GM18861 (cell line): Measurements from ENCODE around the gene TTLL4.

Experiments
- ATAC-seq: cut with Tn5 transposase; IDR thresholded peaks from one replicate; pipeline ENCODE4 v1.9.1; 2021; ENCODE audit not compliant: unreplicated experiment

TTLL4 gene

GRCh38 chr2:218781691-218782527, 71.3 kb downstream of the TTLL4 start, which contains the start of gene CYP27A1:
Gene CYP27A1 (plus strand): TSS chr2:218782147. CDS start chr2:218782183, 36 bp downstream.
- no peak for ATAC-seq

- ATAC-seq: no peak
Observed at GRCh38 chr2:218782528-218782844, 71.9 kb downstream of the TTLL4 start.

GRCh38 chr2:218783688-218784087, 73.1 kb downstream of the TTLL4 start:
- ATAC-seq: no peak

GRCh38 chr2:218785103-218785502, 74.5 kb downstream of the TTLL4 start:
- no peak for ATAC-seq

DNA sequence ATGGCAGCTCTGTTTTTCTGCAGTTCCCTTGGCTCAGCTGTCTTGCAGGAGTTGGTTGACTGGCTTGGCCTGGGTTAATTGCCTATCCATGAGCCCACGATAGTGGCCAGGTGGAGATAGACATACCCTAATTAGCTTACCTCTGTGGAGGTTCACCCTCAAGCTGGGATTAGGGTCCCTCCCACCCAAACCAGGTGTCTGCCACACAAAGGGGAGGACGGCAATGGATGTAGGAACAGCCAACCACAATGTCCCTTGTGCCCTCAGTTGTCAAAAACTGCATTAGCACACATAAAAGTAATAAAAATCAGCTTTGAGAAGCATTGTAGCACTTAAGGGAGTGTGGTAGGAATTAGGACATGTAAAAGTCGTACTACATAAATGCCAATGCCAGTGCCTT, 75.5 kb downstream of the TTLL4 start:
- ATAC-seq: no peak

DNA sequence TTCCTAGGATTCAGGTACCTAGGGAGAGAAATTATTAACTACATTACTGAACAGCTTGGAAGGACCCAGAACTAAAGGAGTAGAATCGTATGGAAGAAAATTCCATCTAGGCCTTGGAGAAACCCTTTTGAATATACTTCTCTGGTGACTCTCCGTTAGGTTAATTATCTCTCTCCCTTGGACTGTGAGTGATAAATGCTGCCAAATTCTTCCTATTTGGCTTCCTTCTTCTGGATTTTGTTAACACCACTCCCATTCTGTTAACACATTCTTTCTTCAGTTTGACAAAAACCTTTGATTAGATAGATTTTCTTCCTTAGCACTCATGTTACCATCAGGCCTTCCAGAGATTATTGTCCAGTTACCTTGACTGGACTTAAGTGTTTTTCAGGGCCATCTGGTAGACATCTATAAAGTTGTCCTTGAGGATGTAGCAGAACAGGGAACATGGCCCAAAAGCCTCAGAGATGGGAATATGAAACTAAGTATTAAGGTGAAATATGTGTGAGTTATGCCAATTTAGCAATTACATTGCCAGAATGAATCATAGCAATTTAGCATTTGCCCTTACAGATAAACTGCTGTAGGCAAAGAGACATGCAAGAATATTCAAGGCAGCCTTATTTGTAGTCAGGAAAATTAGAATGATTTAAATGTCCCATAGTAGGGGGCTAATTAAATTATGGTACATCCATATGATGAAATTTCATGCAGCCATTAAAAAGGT, 78.1 kb downstream of the TTLL4 start:
- ATAC-seq: no peak

DNA sequence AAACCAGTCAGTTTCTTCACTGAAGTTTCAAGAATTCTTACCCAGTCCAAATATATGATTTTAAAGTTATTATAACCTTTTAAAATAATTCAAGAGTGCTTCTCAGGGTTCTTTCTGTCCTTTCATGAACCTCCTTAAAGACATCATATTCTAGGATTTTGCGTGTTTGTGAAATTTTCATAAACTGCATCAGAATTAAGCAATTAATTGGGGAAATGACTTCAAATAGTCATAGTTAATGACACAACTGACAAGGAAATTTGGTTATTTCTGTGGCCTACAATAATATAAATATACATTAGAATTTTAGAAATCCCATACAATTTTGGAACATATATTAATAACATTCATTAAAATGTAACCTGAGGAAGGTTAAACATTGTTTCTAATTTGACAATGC, 81.8 kb downstream of the TTLL4 start:
- ATAC-seq: no peak

GRCh38 chr2:218796691-218797090, 86.1 kb downstream of the TTLL4 start:
- ATAC-seq: no peak

DNA sequence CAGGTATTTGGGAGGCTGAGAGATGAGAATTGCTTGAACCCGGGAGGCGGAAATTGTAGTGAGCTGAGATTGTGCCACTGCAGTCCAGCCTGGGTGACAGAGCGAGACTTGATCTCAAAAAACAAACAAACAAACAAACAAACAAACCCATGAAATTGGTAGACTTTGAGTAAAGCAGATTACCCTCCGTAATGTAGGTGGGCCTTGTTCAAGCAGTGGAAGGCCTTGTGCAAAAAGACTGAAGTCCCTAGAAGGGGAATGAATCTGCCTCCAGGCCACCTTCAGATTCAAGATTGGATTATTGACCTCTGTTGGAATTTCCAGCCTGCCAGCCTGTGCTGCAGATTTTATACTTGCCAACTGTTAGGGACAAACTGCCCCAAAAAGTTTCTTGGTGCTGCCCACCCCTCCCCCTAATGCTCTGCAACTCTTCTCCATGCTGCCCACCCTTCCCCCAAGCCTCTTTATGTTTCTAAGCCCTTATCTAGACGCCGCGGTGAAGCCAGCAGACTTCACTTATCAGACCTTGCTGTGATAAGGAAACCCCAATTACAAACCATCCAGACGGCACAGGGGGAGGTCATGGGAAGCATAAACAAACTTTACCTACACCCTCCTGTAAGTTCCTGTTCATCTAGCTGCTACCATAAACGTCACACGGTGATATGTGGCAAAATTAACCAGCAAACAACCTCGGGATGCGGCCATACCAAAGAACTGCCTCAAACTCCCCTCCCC, 88.3 kb downstream of the TTLL4 start:
- ATAC-seq: no peak

DNA sequence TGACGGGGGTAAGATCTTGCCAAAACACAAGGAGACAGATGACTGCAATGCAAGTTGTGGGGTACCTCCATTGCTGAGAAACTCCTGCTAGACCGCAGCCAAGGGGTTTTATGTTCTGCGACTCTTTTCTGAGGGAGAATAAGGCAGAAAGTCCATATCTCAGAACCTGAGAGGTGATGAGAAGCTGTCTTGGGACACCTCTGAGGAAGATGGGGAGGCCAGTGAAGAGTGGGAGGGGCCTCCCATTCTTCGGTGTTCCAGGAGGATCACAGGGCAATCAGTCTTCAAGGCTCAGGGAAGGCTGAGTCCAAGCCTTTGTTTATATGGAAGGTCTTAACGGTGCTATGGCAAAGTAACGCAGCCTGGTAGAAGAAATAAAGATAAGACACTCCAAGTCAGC, 89.4 kb downstream of the TTLL4 start:
- ATAC-seq: no peak

DNA sequence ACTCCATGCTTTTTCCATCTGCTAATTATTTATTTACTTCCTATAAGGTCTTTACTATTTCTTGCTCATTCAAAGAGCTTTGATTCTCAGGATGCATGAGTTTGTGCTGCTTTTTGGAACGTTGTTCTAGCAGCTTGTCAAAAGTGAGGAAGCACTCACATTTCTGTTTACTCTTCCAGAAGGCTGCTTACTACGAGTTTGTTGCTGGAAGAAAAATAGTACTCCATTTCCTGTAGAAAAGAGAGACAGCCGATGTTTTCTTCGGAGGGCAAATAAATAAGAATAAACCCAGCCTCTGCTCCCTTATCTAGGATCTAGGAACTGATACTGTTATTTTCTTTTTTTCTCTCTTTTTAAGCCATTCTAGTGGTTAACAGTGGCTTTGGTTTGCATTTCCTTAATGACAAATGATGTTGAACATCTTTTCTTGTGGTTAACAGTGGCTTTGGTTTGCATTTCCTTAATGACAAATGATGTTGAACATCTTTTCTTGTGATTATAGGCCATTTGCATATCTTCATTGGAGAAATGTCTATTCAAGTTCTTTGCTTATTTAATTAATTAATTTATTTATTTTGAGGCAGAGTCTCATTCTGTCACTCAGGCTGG, 91.9 kb downstream of the TTLL4 start:
- ATAC-seq: no peak

DNA sequence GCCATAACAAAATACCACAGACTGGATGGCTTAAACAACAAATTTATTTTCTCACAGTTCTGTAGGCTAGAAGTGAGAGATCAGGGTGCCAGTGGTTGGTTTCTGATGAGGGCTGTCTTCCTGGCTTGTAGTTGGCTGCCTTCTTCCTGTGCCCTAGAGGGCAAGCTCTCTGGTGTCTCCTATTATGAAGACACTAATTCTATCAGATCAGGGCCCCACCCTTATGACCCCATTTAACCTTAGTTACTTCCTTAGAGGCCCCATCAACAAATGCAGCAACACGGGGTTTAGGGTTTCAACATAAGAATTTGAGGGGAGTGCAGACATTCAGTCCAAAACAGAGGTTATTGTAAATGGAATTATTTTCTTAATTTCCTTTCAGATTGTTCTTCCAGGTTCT, 94.2 kb downstream of the TTLL4 start:
- ATAC-seq: no peak
